Measurements from ENCODE around the gene MSRB2.

DNA sequence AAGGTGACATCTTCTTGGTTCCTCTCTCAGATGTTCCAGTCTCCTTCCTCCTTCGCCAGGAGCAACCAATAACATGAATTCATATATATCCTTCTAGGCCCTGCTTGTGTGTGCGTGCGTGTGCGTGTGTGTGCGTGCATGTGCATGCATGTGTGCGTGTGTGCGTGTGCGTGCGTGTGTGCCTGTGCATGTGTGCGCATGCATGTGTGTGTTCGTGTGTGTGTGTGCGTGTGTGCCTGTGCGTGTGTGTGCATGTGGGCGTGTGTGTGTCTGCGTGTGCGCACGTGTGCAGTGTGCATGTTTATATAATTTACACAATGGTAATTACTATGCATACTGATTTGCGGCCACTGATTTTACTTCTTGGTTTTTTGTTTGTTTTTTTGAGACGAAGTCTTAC lies 52.8 kb downstream of the MSRB2 start:
- TF ChIP-seq, protein P1, sequence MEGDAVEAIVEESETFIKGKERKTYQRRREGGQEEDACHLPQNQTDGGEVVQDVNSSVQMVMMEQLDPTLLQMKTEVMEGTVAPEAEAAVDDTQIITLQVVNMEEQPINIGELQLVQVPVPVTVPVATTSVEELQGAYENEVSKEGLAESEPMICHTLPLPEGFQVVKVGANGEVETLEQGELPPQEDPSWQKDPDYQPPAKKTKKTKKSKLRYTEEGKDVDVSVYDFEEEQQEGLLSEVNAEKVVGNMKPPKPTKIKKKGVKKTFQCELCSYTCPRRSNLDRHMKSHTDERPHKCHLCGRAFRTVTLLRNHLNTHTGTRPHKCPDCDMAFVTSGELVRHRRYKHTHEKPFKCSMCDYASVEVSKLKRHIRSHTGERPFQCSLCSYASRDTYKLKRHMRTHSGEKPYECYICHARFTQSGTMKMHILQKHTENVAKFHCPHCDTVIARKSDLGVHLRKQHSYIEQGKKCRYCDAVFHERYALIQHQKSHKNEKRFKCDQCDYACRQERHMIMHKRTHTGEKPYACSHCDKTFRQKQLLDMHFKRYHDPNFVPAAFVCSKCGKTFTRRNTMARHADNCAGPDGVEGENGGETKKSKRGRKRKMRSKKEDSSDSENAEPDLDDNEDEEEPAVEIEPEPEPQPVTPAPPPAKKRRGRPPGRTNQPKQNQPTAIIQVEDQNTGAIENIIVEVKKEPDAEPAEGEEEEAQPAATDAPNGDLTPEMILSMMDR (IDR thresholded peaks at IDR 0.05; ENCODE audit: low read length), result no peak
- TF ChIP-seq EZH2 (optimal IDR thresholded peaks at IDR 0.05; ENCODE audit: low read depth, low read length), result no peak

All from MM.1S (cell line).